CD8-positive, alpha-beta memory T cell (primary cell): ENCODE results near the gene EGFL7. TPM values are rescaled to one million over a fixed set of nuclear protein-coding genes. Genes with fewer than 3 reads are reported as not detected.

Experiments used
- CTCF ChIA-PET: fragments of 350-600 bp; sonication (Branson Sonifier 250); formaldehyde crosslinking; loops from one replicate; lab custom pipeline; 2021; ENCODE audit warnings: antibody characterized with exemption; lab: Charles Lee
- POLR2A ChIA-PET: fragments of 350-600 bp; sonication (Branson Sonifier 250); formaldehyde crosslinking; loops from one replicate; lab custom pipeline; 2021; ENCODE audit warnings: antibody characterized with exemption; lab: Charles Lee
- DNase-seq, 5 donors: peaks; one replicate each; pipeline versions ENCODE4 v3.0.0 to v3.0.0-alpha.2; 2020 to 2022; ENCODE audit warnings: mixed read lengths in 1 of 5
- H3K27ac ChIP-seq: one replicate; pipeline ENCODE4 v1.7.0; 2013; ENCODE audit warnings: low read depth, mild to moderate bottlenecking, low read length, moderate library complexity
- H3K27me3 ChIP-seq: 2 replicates; pipeline ENCODE4 v1.7.0; 2013; ENCODE audit warnings: low read length, mild to moderate bottlenecking; ENCODE audit not compliant: insufficient read depth, poor library complexity, severe bottlenecking
- H3K36me3 ChIP-seq: 2 replicates; pipeline ENCODE4 v1.7.0; 2013; ENCODE audit warnings: mild to moderate bottlenecking, low read length, moderate library complexity; ENCODE audit not compliant: insufficient read depth
- H3K4me1 ChIP-seq: 2 replicates; pipeline ENCODE4 v1.7.0; 2013; ENCODE audit warnings: mild to moderate bottlenecking, low read length, moderate library complexity; ENCODE audit not compliant: insufficient read depth
- H3K4me3 ChIP-seq: 2 replicates; pipeline ENCODE4 v1.7.0; 2013; ENCODE audit warnings: mild to moderate bottlenecking, low read length
- H3K9me3 ChIP-seq: 2 replicates; pipeline ENCODE4 v1.7.0; 2013; ENCODE audit warnings: mild to moderate bottlenecking, low read length
- H3K27ac Mint-ChIP-seq, 8 donors: one replicate each; pipeline ENCODE4 v1.8.0; 2020 to 2021; ENCODE audit warnings: mixed read lengths in 8 of 8, mild to moderate bottlenecking in 6 of 8, inconsistent platforms in 3 of 8, moderate library complexity in 3 of 8
- H3K27me3 Mint-ChIP-seq, 2 donors: one replicate each; pipeline ENCODE4 v1.8.0; 2020 to 2021; ENCODE audit warnings: mixed read lengths in 2 of 2, mild to moderate bottlenecking in 1 of 2, moderate library complexity in 1 of 2
- H3K36me3 Mint-ChIP-seq, 3 donors: one replicate each; pipeline ENCODE4 v1.8.0; 2020 to 2021; ENCODE audit warnings: mixed read lengths in 3 of 3, inconsistent platforms in 1 of 3, mild to moderate bottlenecking in 1 of 3
- H3K4me1 Mint-ChIP-seq, 3 donors: one replicate each; pipeline ENCODE4 v1.8.0; 2020 to 2021; ENCODE audit warnings: mixed read lengths in 3 of 3, inconsistent platforms in 1 of 3, mild to moderate bottlenecking in 1 of 3
- H3K4me3 Mint-ChIP-seq, 7 donors: one replicate each; pipeline ENCODE4 v1.8.0; 2020 to 2021; ENCODE audit warnings: mixed read lengths in 7 of 7, mild to moderate bottlenecking in 6 of 7, moderate library complexity in 4 of 7, inconsistent platforms in 2 of 7
- H3K9me3 Mint-ChIP-seq, 5 donors: one replicate each; pipeline ENCODE4 v1.8.0; 2020 to 2022; ENCODE audit warnings: mixed read lengths in 5 of 5, mild to moderate bottlenecking in 3 of 5, moderate library complexity in 2 of 5, inconsistent platforms in 1 of 5
- polyA plus RNA-seq: library from polyadenylated mRNA; unstranded; fragments of 300-500 nt; fragmentation: Illumina TruSeq; gene quantifications from one replicate; pipeline ENCODE4 v1.2.3, GENCODE V29; 2021
- total RNA-seq, 2 experiments: library from RNA; stranded (reverse); gene quantifications; one replicate each; pipeline ENCODE4 v1.2.3, GENCODE V29; 2021

EGFL7 gene
- total and polyA plus RNA-seq, 3 experiments from 2014 or later: 0.40 to 0.95 (median 0.61) TPM

- Mint-ChIP-seq H3K4me1 (peaks cover 0 to 10% (median 3%) of the 10 kb centered on the region in 3 donors), H3K36me3 (no peaks in the 10 kb centered on the region), H3K9me3 (no peaks in the 10 kb centered on the region), H3K4me3 (no peak overlapping the region), H3K27ac (no peak overlapping the region), H3K27me3 (peaks cover 8 to 13% of the 10 kb centered on the region in 2 donors)
- Histone ChIP-seq H3K9me3 (no peaks in the 10 kb centered on the region), H3K36me3 (no peaks in the 10 kb centered on the region), H3K27ac (no peak overlapping the region), H3K27me3 (no peaks in the 10 kb centered on the region), H3K4me3 (no peak overlapping the region), H3K4me1 (peaks cover 3% of the 10 kb centered on the region)
- POLR2A ChIA-PET: no interaction called here
- no peak for DNase-seq
- CTCF ChIA-PET: interaction anchor here (7.6 kb wide), 1 partner anchor 137 kb away, joined by 82 read pairs; no protein-coding TSS in a partner anchor
These were observed 39.5 kb upstream of the EGFL7 start for GRCh38 chr9:136623016-136623841.

GRCh38 chr9:136623842-136624183 is 38.9 kb upstream of the EGFL7 start:
- ChIA-PET POLR2A (no interaction called here), CTCF (interaction anchor here (7.6 kb wide), 1 partner anchor 137 kb away, joined by 82 read pairs; no protein-coding TSS in a partner anchor)
- H3K4me1 ChIP-seq: peaks cover 2% of the 10 kb centered on the region

DNA sequence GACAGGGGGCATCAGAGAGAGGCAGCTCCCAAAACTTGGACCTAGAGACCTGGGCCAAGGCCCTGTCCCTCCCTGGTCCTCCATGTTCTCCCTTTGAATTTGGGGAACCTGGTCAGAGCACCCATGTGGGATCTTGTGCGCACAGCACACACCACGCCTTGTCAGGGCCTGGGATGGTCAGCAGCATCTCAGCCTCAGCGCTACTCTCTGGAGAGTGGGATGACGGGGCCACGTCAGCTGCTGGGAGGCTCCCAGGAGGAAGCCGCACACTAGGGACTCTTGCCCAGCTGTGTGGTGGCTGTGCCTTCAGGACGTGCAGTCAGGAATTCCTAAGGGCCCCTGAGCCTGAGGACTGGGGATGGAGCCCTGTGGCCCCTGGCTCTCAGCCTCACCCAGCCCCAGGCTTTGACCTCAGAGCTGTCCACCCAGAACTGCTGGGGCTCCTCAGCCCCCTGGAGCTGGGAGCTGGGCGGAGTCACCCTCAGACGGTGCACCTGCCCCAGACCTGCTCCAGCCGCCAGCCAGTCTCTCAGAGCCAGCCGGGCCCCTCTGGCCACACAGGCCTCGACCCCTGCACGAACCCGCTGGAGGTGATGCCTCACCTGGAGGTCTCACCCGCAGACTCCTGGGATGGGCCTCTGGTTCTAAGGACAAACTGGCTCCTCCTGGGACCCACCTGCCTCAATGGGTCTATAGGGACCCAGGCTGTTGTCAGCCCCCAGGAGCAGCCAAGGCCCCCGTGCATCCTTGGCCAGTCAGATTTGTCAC is 38.3 kb upstream of the EGFL7 start:
- Histone ChIP-seq H3K27ac (no peak overlapping the region), H3K36me3 (no peaks in the 10 kb centered on the region), H3K4me1 (no peaks in the 10 kb centered on the region), H3K27me3 (no peaks in the 10 kb centered on the region), H3K9me3 (no peaks in the 10 kb centered on the region), H3K4me3 (no peak overlapping the region)
- no peak overlapping the region for H3K27ac Mint-ChIP-seq
- H3K4me3 Mint-ChIP-seq: no peak overlapping the region
- POLR2A ChIA-PET: interaction anchor here (1.1 kb wide), 1 partner anchor 140 kb away, joined by 3 read pairs; no protein-coding TSS in a partner anchor
- DNase-seq: no peak
- CTCF ChIA-PET: interaction anchor here (7.6 kb wide), 1 partner anchor 138 kb away, joined by 82 read pairs; no protein-coding TSS in a partner anchor
- peaks cover 8% of the 10 kb centered on the region in 2 donors for H3K27me3 Mint-ChIP-seq
- no peaks in the 10 kb centered on the region for H3K9me3 Mint-ChIP-seq
- H3K4me1 Mint-ChIP-seq: peaks cover 0 to 2% (median 0%) of the 10 kb centered on the region in 3 donors
- H3K36me3 Mint-ChIP-seq: no peaks in the 10 kb centered on the region

More at GRCh38 chr9:136623842-136624183, 38.9 kb upstream of the EGFL7 start:
- DNase-seq: no peak
- H3K4me3 Mint-ChIP-seq: no peak overlapping the region
- H3K27me3 ChIP-seq: no peaks in the 10 kb centered on the region
- H3K4me1 Mint-ChIP-seq: peaks cover 0 to 8% (median 3%) of the 10 kb centered on the region in 3 donors
- H3K27me3 Mint-ChIP-seq: peaks cover 8 to 13% of the 10 kb centered on the region in 2 donors
- H3K27ac ChIP-seq: no peak overlapping the region
- H3K36me3 ChIP-seq: no peaks in the 10 kb centered on the region
- no peak overlapping the region for H3K4me3 ChIP-seq
- no peaks in the 10 kb centered on the region for H3K36me3 Mint-ChIP-seq
- H3K9me3 Mint-ChIP-seq: no peaks in the 10 kb centered on the region
- H3K27ac Mint-ChIP-seq: no peak overlapping the region
- H3K9me3 ChIP-seq: no peaks in the 10 kb centered on the region

GRCh38 chr9:136625101-136626065 is 37.3 kb upstream of the EGFL7 start:
- Histone ChIP-seq H3K4me3 (no peak overlapping the region), H3K9me3 (no peaks in the 10 kb centered on the region), H3K27ac (no peak overlapping the region), H3K4me1 (no peaks in the 10 kb centered on the region), H3K36me3 (no peaks in the 10 kb centered on the region), H3K27me3 (no peaks in the 10 kb centered on the region)
- ChIA-PET POLR2A (interaction anchor here (0.6 to 1.1 kb wide), 2 partner anchors 141 to 255 kb away, joined by 3 read pairs; no protein-coding TSS in a partner anchor), CTCF (interaction anchor here (1.4 to 7.6 kb wide), 3 partner anchors 9 to 139 kb away, joined by 3 to 82 read pairs (median 5); no protein-coding TSS in a partner anchor)
- no peaks in the 10 kb centered on the region for H3K9me3 Mint-ChIP-seq
- H3K36me3 Mint-ChIP-seq: no peaks in the 10 kb centered on the region
- DNase-seq: no peak
- H3K27me3 Mint-ChIP-seq: peaks cover 8% of the 10 kb centered on the region in 2 donors
- H3K4me3 Mint-ChIP-seq: no peak overlapping the region
- H3K4me1 Mint-ChIP-seq: no peaks in the 10 kb centered on the region
- H3K27ac Mint-ChIP-seq: no peak overlapping the region

- Histone ChIP-seq H3K4me3 (no peak overlapping the region), H3K27ac (no peak overlapping the region), H3K27me3 (no peaks in the 10 kb centered on the region), H3K4me1 (no peaks in the 10 kb centered on the region), H3K36me3 (no peaks in the 10 kb centered on the region), H3K9me3 (no peaks in the 10 kb centered on the region)
- ChIA-PET POLR2A (interaction anchor here (0.6 kb wide), 1 partner anchor 254 kb away, joined by 3 read pairs; no protein-coding TSS in a partner anchor), CTCF (interaction anchor here (1.4 to 7.6 kb wide), 3 partner anchors 9 to 140 kb away, joined by 3 to 82 read pairs (median 5); no protein-coding TSS in a partner anchor)
- no peak for DNase-seq
- H3K9me3 Mint-ChIP-seq: no peaks in the 10 kb centered on the region
- peaks cover 8% of the 10 kb centered on the region in 2 donors for H3K27me3 Mint-ChIP-seq
- H3K4me1 Mint-ChIP-seq: no peaks in the 10 kb centered on the region
- no peaks in the 10 kb centered on the region for H3K36me3 Mint-ChIP-seq
- H3K4me3 Mint-ChIP-seq: no peak overlapping the region
- no peak overlapping the region for H3K27ac Mint-ChIP-seq
These were observed 36.5 kb upstream of the EGFL7 start for GRCh38 chr9:136626066-136626725.

- no peaks in the 10 kb centered on the region for H3K27me3 ChIP-seq
- ChIA-PET POLR2A (no interaction called here), CTCF (interaction anchor here (1.3 to 7.6 kb wide), 3 partner anchors 64 to 140 kb away, joined by 3 to 82 read pairs (median 5); no protein-coding TSS in a partner anchor)
- H3K4me3 ChIP-seq: no peak overlapping the region
- Mint-ChIP-seq H3K27ac (peak overlapping the region in 1 of 8 donors; percentile 70), H3K4me1 (no peaks in the 10 kb centered on the region), H3K27me3 (peaks cover 8% of the 10 kb centered on the region in 2 donors), H3K36me3 (no peaks in the 10 kb centered on the region), H3K9me3 (no peaks in the 10 kb centered on the region), H3K4me3 (no peak overlapping the region)
- no peak for DNase-seq
- no peaks in the 10 kb centered on the region for H3K9me3 ChIP-seq
- H3K27ac ChIP-seq: no peak overlapping the region
- no peaks in the 10 kb centered on the region for H3K36me3 ChIP-seq
- H3K4me1 ChIP-seq: peaks cover 6% of the 10 kb centered on the region
These were observed 35.7 kb upstream of the EGFL7 start for GRCh38 chr9:136626740-136627642.
